Measurements from ENCODE around the gene PRSS1.
A peak's percentile ranks its signal among the peaks of the same experiment; 100 is the strongest.

Gene PRSS1

GRCh38 chr7:142788303-142789289 is 39.3 kb downstream of the PRSS1 start:
- Histone ChIP-seq H3K27ac (peak overlapping the region in 13 of 21 experiments; percentile 26 to 87 (median 69)), H3K4me3 (peak overlapping the region in 5 of 7 experiments; percentile 8 to 25 (median 12))

GRCh38 chr7:142789441-142789840 is 40.2 kb downstream of the PRSS1 start:
- Histone ChIP-seq H3K27ac (peak overlapping the region in 12 of 21 experiments; percentile 22 to 87 (median 70)), H3K4me3 (peak overlapping the region in 5 of 7 experiments; percentile 5 to 25 (median 10))

- Histone ChIP-seq H3K4me3 (peak overlapping the region in 4 of 7 experiments; percentile 5 to 25 (median 14)), H3K27ac (peak overlapping the region in 10 of 21 experiments; percentile 3 to 87 (median 70))
Observed at GRCh38 chr7:142790056-142790455, 40.8 kb downstream of the PRSS1 start.

GRCh38 chr7:142790555-142790954 is 41.3 kb downstream of the PRSS1 start:
- peak overlapping the region in 8 of 21 experiments; percentile 3 to 87 (median 56) for H3K27ac ChIP-seq
- peak overlapping the region in 1 of 7 experiments; percentile 25 for H3K4me3 ChIP-seq

- peak overlapping the region in 5 of 21 experiments; percentile 60 to 87 (median 69) for H3K27ac ChIP-seq
Observed at GRCh38 chr7:142791502-142791901, 42.2 kb downstream of the PRSS1 start.

GRCh38 chr7:142792129-142792528 is 42.9 kb downstream of the PRSS1 start:
- Histone ChIP-seq H3K4me3 (no peak overlapping the region), H3K27ac (peak overlapping the region in 5 of 21 experiments; percentile 62 to 87 (median 69))

More at GRCh38 chr7:142791502-142791901, 42.2 kb downstream of the PRSS1 start:
- no peak overlapping the region for H3K4me3 ChIP-seq

GRCh38 chr7:142792593-142792992 is 43.3 kb downstream of the PRSS1 start:
- Histone ChIP-seq H3K4me3 (no peak overlapping the region), H3K27ac (peak overlapping the region in 4 of 21 experiments; percentile 67 to 87 (median 76))

- Histone ChIP-seq H3K4me3 (no peak overlapping the region), H3K27ac (peak overlapping the region in 3 of 21 experiments; percentile 30 to 96 (median 69))
Observed at GRCh38 chr7:142793156-142793555, 43.9 kb downstream of the PRSS1 start.

- Histone ChIP-seq H3K4me3 (no peak overlapping the region), H3K27ac (peak overlapping the region in 9 of 21 experiments; percentile 82 to 99 (median 92))
Observed at GRCh38 chr7:142795339-142795863, 46.1 kb downstream of the PRSS1 start.

- H3K27ac ChIP-seq: peak overlapping the region in 19 of 21 experiments; percentile 52 to 99 (median 86)
- peak overlapping the region in 6 of 7 experiments; percentile 17 to 45 (median 36) for H3K4me3 ChIP-seq
Observed at GRCh38 chr7:142796001-142796500, 46.8 kb downstream of the PRSS1 start.

- H3K27ac ChIP-seq: peak overlapping the region; percentile 6 to 99 (median 85)
- peak overlapping the region; percentile 17 to 45 (median 33) for H3K4me3 ChIP-seq
Observed at GRCh38 chr7:142796501-142797390, 47.5 kb downstream of the PRSS1 start.

GRCh38 chr7:142797391-142798377 is 48.4 kb downstream of the PRSS1 start:
- peak overlapping the region; percentile 28 to 99 (median 85) for H3K27ac ChIP-seq

GRCh38 chr7:142798451-142799436 is 49.5 kb downstream of the PRSS1 start:
- H3K4me3 ChIP-seq: peak overlapping the region in 6 of 7 experiments; percentile 8 to 45 (median 36)
- H3K27ac ChIP-seq: peak overlapping the region in 16 of 21 experiments; percentile 52 to 99 (median 88)

More at GRCh38 chr7:142797391-142798377, 48.4 kb downstream of the PRSS1 start:
- H3K4me3 ChIP-seq: peak overlapping the region; percentile 17 to 45 (median 33)

- Histone ChIP-seq H3K27ac (peak overlapping the region in 15 of 21 experiments; percentile 13 to 99 (median 89)), H3K4me3 (peak overlapping the region in 3 of 7 experiments; percentile 15 to 45 (median 41))
Observed at GRCh38 chr7:142799437-142799835, 50.2 kb downstream of the PRSS1 start.

- H3K27ac ChIP-seq: peak overlapping the region in 13 of 21 experiments; percentile 41 to 99 (median 90)
- peak overlapping the region in 2 of 7 experiments; percentile 41 to 45 for H3K4me3 ChIP-seq
Observed at GRCh38 chr7:142800088-142800487, 50.8 kb downstream of the PRSS1 start.

- peak overlapping the region in 1 of 7 experiments; percentile 45 for H3K4me3 ChIP-seq
Observed at GRCh38 chr7:142800699-142801260, 51.5 kb downstream of the PRSS1 start.

More at GRCh38 chr7:142800699-142801260, 51.5 kb downstream of the PRSS1 start:
- H3K27ac ChIP-seq: peak overlapping the region in 12 of 21 experiments; percentile 22 to 99 (median 86)
